HG03571 (cell line): ENCODE results near the gene PRKAG1.

Source experiments
- ATAC-seq: cut with Tn5 transposase; IDR thresholded peaks from one replicate; pipeline ENCODE4 v1.9.1; 2021; ENCODE audit not compliant: unreplicated experiment

The PRKAG1 gene

GRCh38 chr12:49032679-49033447, 14.3 kb upstream of the PRKAG1 start:
- no peak for ATAC-seq

- ATAC-seq: no peak
Measured at GRCh38 chr12:49032276-49032675, 13.7 kb upstream of the PRKAG1 start.

- ATAC-seq: no peak
Measured at GRCh38 chr12:49031573-49032161, 13.1 kb upstream of the PRKAG1 start.

- no peak for ATAC-seq
Measured at GRCh38 chr12:49030714-49031572, 12.4 kb upstream of the PRKAG1 start.

- ATAC-seq: no peak
Measured at GRCh38 chr12:49030119-49030518, 11.5 kb upstream of the PRKAG1 start.

- no peak for ATAC-seq
Measured at GRCh38 chr12:49028666-49029275, 10.2 kb upstream of the PRKAG1 start.

DNA sequence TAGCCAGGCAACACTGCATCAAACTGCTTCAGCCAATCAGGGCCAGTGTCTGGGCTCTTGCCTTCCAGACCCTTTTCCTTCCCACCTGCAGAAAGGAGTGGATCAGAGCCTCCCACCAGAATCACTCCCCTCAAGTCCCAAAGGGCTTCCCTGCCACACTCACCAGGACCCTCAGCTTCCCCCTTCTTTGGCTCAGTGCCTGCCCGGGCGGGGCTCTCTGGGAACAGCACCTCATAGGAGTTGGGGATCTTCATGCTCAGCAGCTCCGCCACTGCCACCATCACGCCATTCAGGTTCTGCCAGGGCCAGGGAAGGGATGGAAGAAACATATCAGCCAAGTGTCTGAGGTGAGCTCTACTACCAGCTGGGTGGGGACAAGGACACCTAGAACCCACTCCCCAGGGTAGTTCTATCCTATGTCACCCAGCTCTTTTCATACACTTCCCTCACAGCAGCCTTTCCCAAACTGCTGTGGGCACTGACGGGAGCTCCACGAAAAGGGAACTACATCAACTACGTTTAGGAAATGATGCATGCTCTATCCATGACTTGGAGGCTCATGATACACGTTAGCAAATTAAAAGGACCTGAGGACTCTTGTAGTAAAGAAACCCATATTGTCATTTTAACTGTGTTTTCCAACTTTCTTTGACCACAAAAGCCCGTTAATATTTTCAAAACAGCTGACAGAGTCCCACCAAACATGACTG, 9.4 kb upstream of the PRKAG1 start:
- ATAC-seq: no peak

DNA sequence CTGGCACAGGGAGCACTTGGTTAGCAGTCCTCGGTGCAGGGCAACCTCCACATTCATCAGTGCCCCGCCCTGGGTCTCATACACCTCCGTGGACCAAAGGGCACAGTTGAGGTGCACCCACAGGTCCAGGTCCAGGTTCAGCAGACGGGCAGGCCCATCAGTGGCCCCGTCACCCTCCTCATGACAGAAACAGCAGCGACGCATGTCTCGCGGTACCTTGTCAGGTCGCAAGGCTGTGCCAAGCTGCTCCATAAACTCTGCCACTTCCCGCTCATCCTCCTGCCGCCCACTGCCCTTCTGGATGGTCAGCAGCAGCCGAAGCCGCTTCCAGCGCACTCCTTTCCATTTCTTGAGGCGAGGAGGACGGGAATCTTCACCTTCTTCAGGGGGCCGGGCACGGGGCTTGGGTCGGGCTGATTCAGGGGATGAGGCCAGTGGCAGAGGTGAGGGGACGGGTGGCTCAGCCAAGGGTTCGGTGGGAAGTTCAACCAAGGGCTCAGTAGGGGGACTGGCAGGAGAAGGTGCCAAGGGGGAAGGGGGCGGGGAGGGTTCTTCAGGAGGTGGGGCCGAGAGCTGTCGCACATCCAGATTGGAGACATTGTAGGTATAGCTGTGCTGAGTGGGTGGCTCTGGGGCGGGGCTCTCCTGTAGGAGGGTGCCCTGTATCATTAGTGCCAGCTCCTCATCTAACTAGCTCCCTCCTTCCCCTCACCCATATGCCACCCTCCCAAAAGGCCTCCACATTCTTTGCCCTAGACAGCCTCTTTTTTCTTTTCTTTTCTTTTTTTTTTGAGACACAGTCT, 8.3 kb upstream of the PRKAG1 start:
- no peak for ATAC-seq

DNA sequence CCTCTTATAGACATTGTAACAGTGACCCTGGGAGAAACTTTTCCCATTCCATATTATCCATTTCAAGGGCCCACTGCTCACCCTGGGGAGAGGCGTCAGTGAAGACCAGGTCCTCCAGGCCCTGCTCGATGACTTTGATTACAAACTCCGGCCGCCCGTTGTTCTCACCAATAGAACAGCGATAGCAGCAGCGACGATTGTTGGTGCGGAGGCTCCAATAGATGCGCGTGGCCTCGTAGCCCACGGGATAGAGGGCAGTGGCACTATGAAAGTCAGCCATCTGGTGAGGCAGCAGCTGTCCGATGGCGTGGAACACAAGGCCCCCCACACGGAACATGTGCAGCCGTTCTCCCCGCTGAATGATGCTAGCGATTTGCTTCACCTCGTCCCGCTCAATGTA, 7.5 kb upstream of the PRKAG1 start:
- ATAC-seq: no peak

- ATAC-seq: no peak
Measured at GRCh38 chr12:49025463-49025862, 6.9 kb upstream of the PRKAG1 start.

DNA sequence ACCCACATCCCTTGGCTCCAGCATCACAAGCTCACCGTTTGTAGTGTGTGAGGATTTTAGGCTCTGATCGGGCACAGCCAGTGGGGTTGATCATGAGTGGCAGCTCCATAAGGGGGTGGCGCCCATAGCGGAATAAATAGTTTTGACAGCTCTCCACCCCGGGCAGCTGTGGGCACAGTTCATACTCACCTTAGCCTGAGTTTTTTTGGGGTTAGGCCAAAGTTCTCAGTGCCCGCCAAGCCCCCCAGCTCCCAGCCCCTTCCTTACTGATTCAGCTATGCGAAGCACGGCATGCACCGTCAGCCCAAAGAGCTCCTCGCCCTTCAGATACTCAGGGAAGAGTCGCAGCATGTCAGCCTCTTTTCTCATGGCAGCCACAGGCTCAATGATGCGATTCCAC, 6.0 kb upstream of the PRKAG1 start:
- ATAC-seq: no peak

- no peak for ATAC-seq
Measured at GRCh38 chr12:49023812-49024211, 5.2 kb upstream of the PRKAG1 start.

DNA sequence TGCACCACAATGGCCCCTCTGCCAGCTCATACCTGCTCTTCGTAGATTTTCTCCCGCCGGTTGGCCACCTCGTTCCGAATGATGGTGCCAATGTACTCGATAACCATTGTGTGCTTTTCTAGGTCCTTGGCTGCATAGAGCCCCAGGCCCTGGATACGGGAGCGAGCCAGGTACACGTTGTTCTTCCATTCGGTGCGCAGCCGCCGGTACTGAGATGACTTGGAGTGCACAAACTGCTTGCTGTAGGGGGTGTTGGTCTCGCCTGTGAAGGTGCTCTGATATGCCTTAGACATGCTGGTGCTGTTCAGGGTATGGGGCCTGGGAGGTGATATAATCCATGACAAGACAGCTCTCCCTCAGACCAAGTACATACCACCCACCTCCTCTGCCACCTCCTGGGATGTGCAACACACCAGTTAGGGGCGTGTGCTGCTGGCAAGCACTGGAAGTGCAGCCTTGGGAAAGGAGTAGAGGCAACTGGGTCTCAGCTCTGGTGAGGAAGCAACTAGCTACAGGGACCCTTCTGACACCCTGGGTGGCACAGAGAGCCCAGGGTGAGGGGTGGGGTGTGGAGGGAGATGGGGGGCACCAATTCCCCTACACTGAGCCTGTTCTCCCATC, 4.1 kb upstream of the PRKAG1 start:
- ATAC-seq: no peak

DNA sequence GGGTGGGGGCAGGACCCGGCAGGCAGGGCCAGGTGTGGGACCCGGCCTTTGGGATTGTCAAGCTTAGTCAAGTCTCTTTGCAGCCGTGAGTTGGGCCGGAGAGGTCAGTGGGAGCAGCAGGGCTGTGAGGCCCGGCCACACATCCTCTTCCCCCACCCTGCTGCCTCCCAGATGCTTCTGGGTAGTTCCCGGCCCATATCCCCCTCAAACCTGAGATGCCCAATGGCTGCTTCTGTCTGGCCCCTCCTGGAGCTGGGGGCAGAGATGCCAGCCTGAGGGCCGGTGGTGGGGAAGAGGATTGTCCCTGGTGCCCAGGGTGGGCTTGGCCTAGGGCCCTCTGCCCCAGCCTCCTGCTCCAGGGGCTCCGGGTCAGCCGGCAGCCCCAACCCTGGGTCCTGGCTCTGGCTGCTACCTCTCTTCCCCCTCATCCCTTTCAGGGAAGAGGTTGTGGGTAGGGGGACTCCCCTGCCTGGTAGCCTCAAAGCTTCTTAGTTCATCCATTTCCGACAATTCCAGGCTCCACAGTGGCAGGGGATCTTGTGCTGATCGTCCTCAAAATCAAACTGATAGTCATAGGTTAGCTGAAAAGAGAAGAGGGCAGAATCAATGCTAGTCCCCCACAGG, 2.8 kb upstream of the PRKAG1 start:
- no peak for ATAC-seq

- ATAC-seq: no peak
Measured at GRCh38 chr12:49020441-49020840, 1.9 kb upstream of the PRKAG1 start.

DNA sequence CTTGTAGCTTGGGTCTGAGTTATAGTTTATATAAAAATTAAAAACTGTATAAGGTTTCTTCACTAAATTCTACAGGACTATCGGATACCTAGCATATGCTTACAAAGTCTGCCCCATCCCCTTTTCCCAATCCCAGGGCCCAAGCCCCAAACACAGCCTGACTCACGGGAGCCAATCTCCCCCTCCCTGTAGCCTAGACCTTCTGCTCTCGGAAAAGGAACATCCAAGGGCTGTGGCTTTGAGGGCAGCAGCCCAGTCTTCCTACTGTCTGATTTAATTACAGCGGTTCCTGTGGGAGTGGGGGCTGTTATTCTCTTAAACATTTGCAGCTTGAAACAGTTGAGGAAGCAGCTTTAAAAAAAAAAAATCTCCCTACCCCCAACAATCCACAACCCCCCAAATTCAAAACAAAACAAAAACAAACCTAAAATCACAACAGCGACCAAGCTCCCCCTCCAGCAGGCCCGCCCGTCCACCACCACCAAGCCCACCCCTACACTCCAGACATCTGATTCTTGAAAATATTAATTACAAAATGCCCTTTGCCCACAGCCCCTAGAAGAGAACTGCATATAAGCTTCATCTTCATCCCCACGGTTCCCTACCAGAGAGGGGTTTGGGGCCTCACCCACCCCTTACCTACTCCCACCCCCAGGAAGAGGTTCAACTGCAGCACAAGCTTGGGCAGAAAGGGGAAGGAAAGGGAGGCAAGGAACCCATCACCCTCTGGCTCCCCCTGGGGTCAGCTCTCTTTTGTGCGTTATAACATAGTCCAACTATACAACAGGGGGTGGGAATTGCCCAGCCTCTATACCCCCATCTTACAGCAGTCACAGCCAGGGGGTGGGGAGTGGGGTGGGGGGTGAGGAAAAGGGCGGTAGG, 1.1 kb upstream of the PRKAG1 start:
- no peak for ATAC-seq

- ATAC-seq: no peak
Measured at GRCh38 chr12:49019120-49019430, 499 bp upstream of the PRKAG1 start.

GRCh38 chr12:49017891-49018260, 700 bp downstream of the PRKAG1 start:
- ATAC-seq: no peak
